Lung (tissue), 12 donors: Measurements from ENCODE around the gene WSCD1. TPM values are rescaled to one million over a fixed set of nuclear protein-coding genes. Genes with fewer than 3 reads are reported as not detected.

ENCODE experiments used
- ATAC-seq: fragments of 200-7000 bp; cut with Tn5 transposase; one replicate; pipeline ENCODE4 v1.9.1; 2020; ENCODE audit warnings: moderate number of reproducible peaks; ENCODE audit not compliant: insufficient read depth, low FRiP score
- DNase-seq, 3 donors: peaks; one replicate each; pipeline ENCODE4 v3.0.0-alpha.2; 2013 to 2017
- H3K27ac ChIP-seq, 2 donors: one replicate each; pipeline ENCODE4 v1.5.1; 2013; ENCODE audit warnings: mild to moderate bottlenecking in 2 of 2, moderate library complexity in 2 of 2, control low read depth in 1 of 2, inconsistent platforms in 1 of 2, low read depth in 1 of 2, low read length in 1 of 2
- H3K27me3 ChIP-seq, 3 donors: one replicate each; pipeline ENCODE4 v1.5.1; 2013; ENCODE audit warnings: low read length in 2 of 3; ENCODE audit not compliant: control insufficient read depth in 3 of 3, insufficient read depth in 3 of 3
- H3K36me3 ChIP-seq, 4 donors: one replicate each; pipeline ENCODE4 v1.5.1; 2013; ENCODE audit warnings: low read length in 4 of 4, mild to moderate bottlenecking in 1 of 4, moderate library complexity in 1 of 4; ENCODE audit not compliant: control insufficient read depth in 4 of 4, insufficient read depth in 4 of 4
- H3K4me1 ChIP-seq, 5 donors: one replicate each; pipeline ENCODE4 v1.5.1; 2013; ENCODE audit warnings: low read length in 5 of 5, mild to moderate bottlenecking in 2 of 5, moderate library complexity in 1 of 5; ENCODE audit not compliant: control insufficient read depth in 5 of 5, insufficient read depth in 5 of 5
- H3K4me3 ChIP-seq: one replicate; pipeline ENCODE4 v1.5.1; 2013; ENCODE audit warnings: mild to moderate bottlenecking, control low read depth, moderate library complexity
- H3K9ac ChIP-seq, 2 donors: one replicate each; pipeline ENCODE4 v1.5.1; 2013; ENCODE audit warnings: low read length in 2 of 2, control low read depth in 1 of 2; ENCODE audit not compliant: insufficient read depth in 1 of 2
- H3K9me3 ChIP-seq, 4 donors: one replicate each; pipeline ENCODE4 v1.5.1; 2013; ENCODE audit warnings: low read length in 3 of 4, mild to moderate bottlenecking in 1 of 4, moderate library complexity in 1 of 4; ENCODE audit not compliant: control insufficient read depth in 4 of 4, insufficient read depth in 3 of 4
- WGBS, 2 donors: extraction: QIAGEN DNeasy Blood & Tissue Kit; methylation state at CpG; one replicate each; pipeline ENCODE4 v1.1.7; 2013; 5-methylcytosine and 5-hydroxymethylcytosine counted together
- polyA plus RNA-seq, 2 donors: library from polyadenylated mRNA; stranded (reverse); fragments of 200-250 nt; gene quantifications; one replicate each; pipeline ENCODE4 v1.2.1, GENCODE V29; 2013
- total RNA-seq, 2 donors: library from RNA; depleted of rRNA in 1 of 2; stranded (reverse); fragments of >200 nt in 1 of 2; gene quantifications; one replicate each; pipeline ENCODE4 v1.2.1, GENCODE V29; 2014 to 2021
- TF ChIP-seq, protein P1 (sequence below): IDR thresholded peaks from 2 replicates; pipeline ENCODE4 v1.5.1; 2012; ENCODE audit warnings: mild to moderate bottlenecking; ENCODE audit errors: control extremely low read depth, extremely low read depth
- donor health status: control.
- donor health status: control.
- donor health status: Bipolar disorder and iron deficiency.
- donor health status: healthy.
- donor health status: DM: yes; HTN: yes; CAD: no.

The WSCD1 gene
- total and polyA plus RNA-seq, 4 donors: 1.5 to 13.4 (median 3.8) TPM

- Histone ChIP-seq H3K27me3 (peaks cover 0 to 3% (median 0%) of the 10 kb centered on the region in 3 donors), H3K9me3 (peaks cover 0 to 2% (median 0%) of the 10 kb centered on the region in 4 donors), H3K9ac (no peak overlapping the region), H3K36me3 (no peaks in the 10 kb centered on the region), H3K4me1 (no peaks in the 10 kb centered on the region), H3K27ac (no peak overlapping the region), H3K4me3 (no peak overlapping the region)
- WGBS, 2 donors: 33% methylated on average over 10 of the region's 10 CpGs
- TF ChIP-seq, protein P1, sequence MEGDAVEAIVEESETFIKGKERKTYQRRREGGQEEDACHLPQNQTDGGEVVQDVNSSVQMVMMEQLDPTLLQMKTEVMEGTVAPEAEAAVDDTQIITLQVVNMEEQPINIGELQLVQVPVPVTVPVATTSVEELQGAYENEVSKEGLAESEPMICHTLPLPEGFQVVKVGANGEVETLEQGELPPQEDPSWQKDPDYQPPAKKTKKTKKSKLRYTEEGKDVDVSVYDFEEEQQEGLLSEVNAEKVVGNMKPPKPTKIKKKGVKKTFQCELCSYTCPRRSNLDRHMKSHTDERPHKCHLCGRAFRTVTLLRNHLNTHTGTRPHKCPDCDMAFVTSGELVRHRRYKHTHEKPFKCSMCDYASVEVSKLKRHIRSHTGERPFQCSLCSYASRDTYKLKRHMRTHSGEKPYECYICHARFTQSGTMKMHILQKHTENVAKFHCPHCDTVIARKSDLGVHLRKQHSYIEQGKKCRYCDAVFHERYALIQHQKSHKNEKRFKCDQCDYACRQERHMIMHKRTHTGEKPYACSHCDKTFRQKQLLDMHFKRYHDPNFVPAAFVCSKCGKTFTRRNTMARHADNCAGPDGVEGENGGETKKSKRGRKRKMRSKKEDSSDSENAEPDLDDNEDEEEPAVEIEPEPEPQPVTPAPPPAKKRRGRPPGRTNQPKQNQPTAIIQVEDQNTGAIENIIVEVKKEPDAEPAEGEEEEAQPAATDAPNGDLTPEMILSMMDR: no peak
- peak in 2 of 3 donors; percentile 6 to 14 for DNase-seq
- ATAC-seq: no peak
Measured at GRCh38 chr17:6028294-6028693, 41.9 kb upstream of the WSCD1 start.

DNA sequence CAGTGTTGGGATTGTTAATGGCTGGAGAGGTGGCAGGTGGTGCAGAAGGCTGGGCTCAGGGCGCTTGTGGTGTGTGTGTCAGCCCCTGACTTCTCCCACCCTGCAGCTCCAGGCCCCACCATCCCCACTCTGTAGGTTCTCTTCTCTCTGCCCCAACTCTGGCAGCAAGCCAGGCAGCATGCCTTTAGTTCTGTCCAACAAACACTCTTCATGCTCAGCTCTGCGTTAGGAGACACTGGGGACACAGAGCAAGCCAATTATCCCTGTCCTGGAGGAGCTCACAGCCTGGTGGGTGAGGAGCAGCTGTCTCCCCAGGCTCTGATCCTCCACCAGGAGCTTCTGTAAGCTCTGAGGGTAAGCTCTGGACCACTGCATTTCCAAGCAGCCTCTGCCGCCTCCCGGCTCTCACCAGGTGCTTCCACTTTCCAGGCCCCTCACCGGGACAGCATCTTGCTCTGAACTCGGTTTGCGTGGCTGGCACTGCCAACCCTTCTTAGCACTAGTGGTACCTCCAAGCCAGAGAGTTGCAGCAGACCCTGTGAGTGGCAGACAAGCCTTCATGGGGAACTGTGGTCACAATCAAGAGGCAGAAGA, 34.3 kb upstream of the WSCD1 start:
- WGBS, 2 donors: 75 to 84% methylated on average over 7 of the region's 7 CpGs
- ATAC-seq (no peak), DNase-seq (peak in 1 of 3 donors; percentile 4)
- H3K9ac ChIP-seq: no peak overlapping the region
- no peaks in the 10 kb centered on the region for H3K36me3 ChIP-seq
- no peaks in the 10 kb centered on the region for H3K9me3 ChIP-seq
- H3K27me3 ChIP-seq: no peaks in the 10 kb centered on the region
- no peak overlapping the region for H3K4me3 ChIP-seq
- H3K4me1 ChIP-seq: no peaks in the 10 kb centered on the region
- TF ChIP-seq, protein P1: no peak
- no peak overlapping the region for H3K27ac ChIP-seq

- ATAC-seq (no peak), DNase-seq (no peak)
- Histone ChIP-seq H3K27me3 (no peaks in the 10 kb centered on the region), H3K4me3 (no peak overlapping the region), H3K9ac (no peak overlapping the region), H3K27ac (no peak overlapping the region), H3K4me1 (no peaks in the 10 kb centered on the region), H3K36me3 (no peaks in the 10 kb centered on the region), H3K9me3 (peaks cover 0 to 2% (median 0%) of the 10 kb centered on the region in 4 donors)
- TF ChIP-seq, protein P1: no peak
- 63 to 80% methylated on average over 13 of the region's 13 CpGs for WGBS, 2 donors
Measured at GRCh38 chr17:6040504-6040903, 29.7 kb upstream of the WSCD1 start.

DNA sequence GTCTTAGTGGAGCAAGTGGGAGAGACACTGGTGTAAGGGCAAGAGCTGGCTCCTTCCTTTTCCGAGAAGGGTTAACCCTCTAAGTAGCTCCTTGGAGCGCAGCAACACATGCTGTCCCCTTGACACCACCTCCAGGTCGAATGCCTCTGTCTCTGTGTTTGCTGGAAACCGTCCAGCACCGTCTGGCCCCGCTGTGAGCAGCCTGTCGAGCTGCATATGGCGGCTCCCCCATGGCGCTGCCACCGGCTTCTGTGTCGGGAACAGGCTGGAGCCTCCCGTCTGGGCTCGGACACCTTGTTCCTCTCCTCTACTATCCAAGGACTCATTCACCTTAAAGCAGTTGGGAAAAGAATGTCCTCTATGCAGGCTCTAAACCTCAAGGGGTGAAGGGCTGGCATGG, 28.9 kb upstream of the WSCD1 start:
- Histone ChIP-seq H3K9me3 (peaks cover 0 to 2% (median 0%) of the 10 kb centered on the region in 4 donors), H3K4me3 (no peak overlapping the region), H3K27me3 (no peaks in the 10 kb centered on the region), H3K36me3 (no peaks in the 10 kb centered on the region), H3K9ac (no peak overlapping the region), H3K4me1 (no peaks in the 10 kb centered on the region), H3K27ac (no peak overlapping the region)
- 66 to 85% methylated on average over 13 of the region's 13 CpGs for WGBS, 2 donors
- TF ChIP-seq, protein P1: no peak
- no peak for ATAC-seq
- DNase-seq: no peak
